Sigmoid colon (tissue), 7 donors: ENCODE results near the gene TECTB. TPM values are rescaled to one million over a fixed set of nuclear protein-coding genes. Genes with fewer than 3 reads are reported as not detected.

Source experiments
- DNase-seq: peaks from one replicate; pipeline ENCODE4 v3.0.0-alpha.2; 2019
- H3K27ac ChIP-seq, 4 donors: fragments of 200-600 bp; sonication (generic); one replicate each; pipeline ENCODE4 v1.5.1; 2016 to 2019; ENCODE audit warnings: mild to moderate bottlenecking in 1 of 4
- H3K27me3 ChIP-seq, 3 donors: fragments of 200-600 bp; sonication (generic); one replicate each; pipeline ENCODE4 v1.5.1; 2019; ENCODE audit warnings: mild to moderate bottlenecking in 1 of 3
- H3K36me3 ChIP-seq, 4 donors: fragments of 200-600 bp; sonication (generic); one replicate each; pipeline ENCODE4 v1.5.1; 2016 to 2019
- H3K4me1 ChIP-seq, 4 donors: fragments of 200-600 bp; sonication (generic); one replicate each; pipeline ENCODE4 v1.5.1; 2017 to 2019
- H3K4me3 ChIP-seq, 4 donors: fragments of 200-600 bp; sonication (generic); one replicate each; pipeline ENCODE4 v1.5.1; 2017 to 2019; ENCODE audit warnings: mild to moderate bottlenecking in 2 of 4, moderate library complexity in 1 of 4
- H3K9me3 ChIP-seq, 4 donors: fragments of 200-600 bp in 3 of 4; sonication (generic) in 3 of 4; one replicate each; pipeline versions ENCODE4 v1.5.1 to v1.6.1; 2013 to 2019
- CTCF ChIP-seq, 4 experiments: fragments of 450-650 bp in 3 of 4; fragments of 200-600 bp in 1 of 4; IDR thresholded peaks; one replicate each; pipeline ENCODE4 v1.5.1; 2016 to 2019; ENCODE audit warnings: antibody characterized with exemption in 4 of 4, mild to moderate bottlenecking in 3 of 4, moderate library complexity in 2 of 4
- EP300 ChIP-seq, 4 donors: sonication (generic); formaldehyde crosslinking; IDR thresholded peaks; one replicate each; pipeline ENCODE4 v1.6.1; 2017; ENCODE audit warnings: antibody characterized with exemption in 4 of 4
- POLR2A ChIP-seq, 2 donors: fragments of 450-650 bp; IDR thresholded peaks; one replicate each; pipeline ENCODE4 v1.6.1; 2016; ENCODE audit warnings: antibody characterized with exemption in 2 of 2, mild to moderate bottlenecking in 2 of 2, moderate library complexity in 2 of 2
- POLR2AphosphoS5 ChIP-seq, 4 donors: sonication (generic); formaldehyde crosslinking; IDR thresholded peaks; one replicate each; pipeline ENCODE4 v1.6.1; 2017; ENCODE audit warnings: antibody characterized with exemption in 4 of 4
- WGBS, 2 donors: extraction: QIAGEN DNeasy Blood & Tissue Kit; methylation state at CpG; one replicate each; pipeline ENCODE4 v1.1.7; 2013; 5-methylcytosine and 5-hydroxymethylcytosine counted together
- intact Hi-C: fragments of 100-400 bp; cut with DNase I; formaldehyde crosslinking; loops from one replicate; pipeline ENCODE4 v1.15.1; 2023
- polyA plus RNA-seq, 3 donors: library from polyadenylated mRNA; stranded (reverse); fragments of 200-250 nt; gene quantifications; one replicate each; pipeline ENCODE4 v1.2.3, GENCODE V29; 2013
- total RNA-seq, 4 donors: library from RNA; depleted of rRNA; stranded (reverse); fragments of >200 nt; gene quantifications; one replicate each; pipeline ENCODE4 v1.1.0, GENCODE V29; 2016
- donor health status: healthy with polysubstance abuse.
- donor health status: Bipolar disorder and iron deficiency.
- donor health status: healthy.

The TECTB gene
- total and polyA plus RNA-seq, 7 donors: not detected

GRCh38 chr10:112308125-112308502 lies 24.9 kb downstream of the TECTB start:
- intact Hi-C loops: no loop called here
- no peaks in the 10 kb centered on the region for H3K36me3 ChIP-seq
- no peak overlapping the region for H3K4me3 ChIP-seq
- TF ChIP-seq POLR2A (IDR thresholded peaks at IDR 0.05): no peak
- TF ChIP-seq EP300 (IDR thresholded peaks at IDR 0.05): no peak
- TF ChIP-seq CTCF (IDR thresholded peaks at IDR 0.05): peak in 1 of 4 experiments; percentile 15
- no peak for TF ChIP-seq POLR2AphosphoS5 (IDR thresholded peaks at IDR 0.05)
- H3K27ac ChIP-seq: no peak overlapping the region
- no peaks in the 10 kb centered on the region for H3K9me3 ChIP-seq
- H3K4me1 ChIP-seq: no peaks in the 10 kb centered on the region
- H3K27me3 ChIP-seq: no peaks in the 10 kb centered on the region
- WGBS, 2 donors: 4 to 36% methylated on average over 3 of the region's 3 CpGs
- no peak for DNase-seq

- H3K4me1 ChIP-seq: no peaks in the 10 kb centered on the region
- intact Hi-C loops: no loop called here
- peaks cover 0 to 9% (median 0%) of the 10 kb centered on the region in 3 donors for H3K27me3 ChIP-seq
- TF ChIP-seq CTCF (IDR thresholded peaks at IDR 0.05): no peak
- TF ChIP-seq POLR2AphosphoS5 (IDR thresholded peaks at IDR 0.05): no peak
- TF ChIP-seq POLR2A (IDR thresholded peaks at IDR 0.05): no peak
- TF ChIP-seq EP300 (IDR thresholded peaks at IDR 0.05): no peak
- H3K9me3 ChIP-seq: no peaks in the 10 kb centered on the region
- DNase-seq: no peak
- WGBS, 2 donors: 92 to 94% methylated on average over 3 of the region's 3 CpGs
- H3K36me3 ChIP-seq: no peaks in the 10 kb centered on the region
- no peak overlapping the region for H3K27ac ChIP-seq
- no peak overlapping the region for H3K4me3 ChIP-seq
These were observed 28.3 kb downstream of the TECTB start for GRCh38 chr10:112311481-112311880.

- intact Hi-C loops: no loop called here
- Histone ChIP-seq H3K27me3 (peaks cover 0 to 9% (median 0%) of the 10 kb centered on the region in 3 donors), H3K4me3 (no peak overlapping the region), H3K9me3 (no peaks in the 10 kb centered on the region), H3K4me1 (no peaks in the 10 kb centered on the region), H3K36me3 (no peaks in the 10 kb centered on the region), H3K27ac (no peak overlapping the region)
- 76 to 85% methylated on average over 3 of the region's 3 CpGs for WGBS, 2 donors
- DNase-seq: no peak
- TF ChIP-seq POLR2A (IDR thresholded peaks at IDR 0.05): no peak
- no peak for TF ChIP-seq CTCF (IDR thresholded peaks at IDR 0.05)
- no peak for TF ChIP-seq POLR2AphosphoS5 (IDR thresholded peaks at IDR 0.05)
- no peak for TF ChIP-seq EP300 (IDR thresholded peaks at IDR 0.05)
These were observed 30.0 kb downstream of the TECTB start for GRCh38 chr10:112313234-112313633.

- intact Hi-C loops: loop anchor here (2.0 kb wide), 1 partner anchor 129 kb away; no protein-coding TSS in a partner anchor
- TF ChIP-seq EP300 (IDR thresholded peaks at IDR 0.05) (no peak), POLR2AphosphoS5 (IDR thresholded peaks at IDR 0.05) (no peak), POLR2A (IDR thresholded peaks at IDR 0.05) (no peak), CTCF (IDR thresholded peaks at IDR 0.05) (no peak)
- H3K4me3 ChIP-seq: no peak overlapping the region
- WGBS, 2 donors: 70 to 71% methylated on average over 7 of the region's 7 CpGs
- DNase-seq: no peak
- H3K27me3 ChIP-seq: peaks cover 0 to 9% (median 0%) of the 10 kb centered on the region in 3 donors
- no peaks in the 10 kb centered on the region for H3K4me1 ChIP-seq
- no peaks in the 10 kb centered on the region for H3K36me3 ChIP-seq
- H3K9me3 ChIP-seq: no peaks in the 10 kb centered on the region
- no peak overlapping the region for H3K27ac ChIP-seq
These were observed 30.7 kb downstream of the TECTB start for GRCh38 chr10:112313911-112314310.
